ENCODE data around the gene PSEN2.

Gene PSEN2

DNA sequence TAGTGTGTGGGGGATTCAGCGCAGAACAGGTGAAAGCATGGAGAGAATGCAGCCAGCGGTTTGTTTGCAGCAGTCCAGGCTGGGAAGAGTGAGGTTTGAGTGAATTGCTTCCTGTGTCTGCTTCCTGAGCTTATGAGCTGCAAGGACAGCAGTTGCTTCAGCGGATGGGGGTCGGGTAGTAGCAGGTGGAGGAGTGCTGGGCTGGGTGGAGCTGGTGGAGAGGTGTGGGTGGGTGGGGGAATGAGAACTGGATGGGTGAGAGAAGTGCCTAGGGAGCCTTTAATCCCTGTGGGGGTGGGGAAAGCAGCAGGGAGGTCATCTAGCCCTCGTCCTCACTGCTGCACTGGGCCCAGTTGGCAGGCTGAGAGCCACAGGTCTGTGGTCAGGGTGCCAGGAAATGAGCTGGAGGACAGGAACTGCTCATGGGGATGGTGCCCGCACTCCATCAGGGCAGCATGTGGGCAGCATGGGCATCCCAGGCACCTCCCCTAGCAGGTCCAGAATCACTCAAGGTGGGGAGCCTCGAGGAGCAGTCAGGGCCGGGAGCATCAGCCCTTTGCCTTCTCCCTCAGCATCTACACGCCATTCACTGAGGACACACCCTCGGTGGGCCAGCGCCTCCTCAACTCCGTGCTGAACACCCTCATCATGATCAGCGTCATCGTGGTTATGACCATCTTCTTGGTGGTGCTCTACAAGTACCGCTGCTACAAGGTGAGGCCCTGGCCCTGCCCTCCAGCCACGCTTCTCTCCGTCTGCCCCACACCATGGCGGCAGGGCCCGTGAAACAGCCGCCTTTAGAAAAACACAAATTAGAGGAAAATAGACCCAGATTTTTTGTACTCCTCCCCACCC is 14.8 kb downstream of the PSEN2 start:
- peak; percentile 85 for DNase-seq
- no peaks in the 10 kb centered on the region for H3K9me3 ChIP-seq (ENCODE audit: severe bottlenecking)
- H3K27ac ChIP-seq: peak overlapping the region; percentile 75
- no peak overlapping the region for H3K4me3 ChIP-seq (ENCODE audit: low read depth, low read length)
- no peaks in the 10 kb centered on the region for H3K27me3 ChIP-seq (ENCODE audit: insufficient read depth, low read depth, severe bottlenecking)
- H3K36me3 ChIP-seq: peaks cover 4% of the 10 kb centered on the region
- no peak for TF ChIP-seq CTCF (IDR thresholded peaks at IDR 0.05; ENCODE audit: low read depth, low read length)

- peak overlapping the region; percentile 75 for H3K27ac ChIP-seq
- DNase-seq: peak; percentile 15
- no peaks in the 10 kb centered on the region for H3K9me3 ChIP-seq (ENCODE audit: severe bottlenecking)
- TF ChIP-seq CTCF (IDR thresholded peaks at IDR 0.05; ENCODE audit: low read depth, low read length): 0 out of 2 replicates have a peak, but pooled peaks have one; percentile 8
- no peaks in the 10 kb centered on the region for H3K27me3 ChIP-seq (ENCODE audit: insufficient read depth, low read depth, severe bottlenecking)
- H3K4me3 ChIP-seq (ENCODE audit: low read depth, low read length): no peak overlapping the region
- peaks cover 4% of the 10 kb centered on the region for H3K36me3 ChIP-seq
Observed at GRCh38 chr1:226886122-226886901, 15.9 kb downstream of the PSEN2 start.

GRCh38 chr1:226887006-226887405 is 16.6 kb downstream of the PSEN2 start:
- no peak overlapping the region for H3K4me3 ChIP-seq (ENCODE audit: low read depth, low read length)
- peak overlapping the region; percentile 75 for H3K27ac ChIP-seq
- no peak for TF ChIP-seq CTCF (IDR thresholded peaks at IDR 0.05; ENCODE audit: low read depth, low read length)
- peaks cover 4% of the 10 kb centered on the region for H3K36me3 ChIP-seq
- H3K9me3 ChIP-seq (ENCODE audit: severe bottlenecking): no peaks in the 10 kb centered on the region
- peak; percentile 54 for DNase-seq
- H3K27me3 ChIP-seq (ENCODE audit: insufficient read depth, low read depth, severe bottlenecking): no peaks in the 10 kb centered on the region

- H3K36me3 ChIP-seq: peaks cover 4% of the 10 kb centered on the region
- H3K27me3 ChIP-seq (ENCODE audit: insufficient read depth, low read depth, severe bottlenecking): no peaks in the 10 kb centered on the region
- no peaks in the 10 kb centered on the region for H3K9me3 ChIP-seq (ENCODE audit: severe bottlenecking)
- no peak overlapping the region for H3K27ac ChIP-seq
- TF ChIP-seq CTCF (IDR thresholded peaks at IDR 0.05; ENCODE audit: low read depth, low read length): no peak
- DNase-seq: no peak
- no peak overlapping the region for H3K4me3 ChIP-seq (ENCODE audit: low read depth, low read length)
Observed at GRCh38 chr1:226888021-226888420, 17.6 kb downstream of the PSEN2 start.

- no peak overlapping the region for H3K4me3 ChIP-seq (ENCODE audit: low read depth, low read length)
- H3K27me3 ChIP-seq (ENCODE audit: insufficient read depth, low read depth, severe bottlenecking): no peaks in the 10 kb centered on the region
- no peak for TF ChIP-seq CTCF (IDR thresholded peaks at IDR 0.05; ENCODE audit: low read depth, low read length)
- DNase-seq: no peak
- H3K9me3 ChIP-seq (ENCODE audit: severe bottlenecking): no peaks in the 10 kb centered on the region
- peaks cover 4% of the 10 kb centered on the region for H3K36me3 ChIP-seq
- no peak overlapping the region for H3K27ac ChIP-seq
Observed at GRCh38 chr1:226888816-226889215, 18.4 kb downstream of the PSEN2 start.
